Measurements from ENCODE around the gene MYCN.

MYCN gene

GRCh38 chr2:15992457-15993231 is 52.3 kb downstream of the MYCN start:
- FAIRE-seq (no peak), DNase-seq (ENCODE audit: low spot score) (no peak)

GRCh38 chr2:15993232-15993610 is 52.9 kb downstream of the MYCN start:
- FAIRE-seq (peak; percentile 79), DNase-seq (ENCODE audit: low spot score) (no peak)

- no peak for DNase-seq (ENCODE audit: low spot score)
- no peak for FAIRE-seq
These were observed 53.3 kb downstream of the MYCN start for GRCh38 chr2:15993666-15994065.

GRCh38 chr2:15995603-15996002 is 55.3 kb downstream of the MYCN start:
- no peak for DNase-seq (ENCODE audit: low spot score)
- no peak for FAIRE-seq

Measured in urothelium cell line (cell line).